Measurements from ENCODE around the gene RPL38.
A peak's percentile ranks its signal among the peaks of the same experiment; 100 is the strongest.

Gene RPL38

DNA sequence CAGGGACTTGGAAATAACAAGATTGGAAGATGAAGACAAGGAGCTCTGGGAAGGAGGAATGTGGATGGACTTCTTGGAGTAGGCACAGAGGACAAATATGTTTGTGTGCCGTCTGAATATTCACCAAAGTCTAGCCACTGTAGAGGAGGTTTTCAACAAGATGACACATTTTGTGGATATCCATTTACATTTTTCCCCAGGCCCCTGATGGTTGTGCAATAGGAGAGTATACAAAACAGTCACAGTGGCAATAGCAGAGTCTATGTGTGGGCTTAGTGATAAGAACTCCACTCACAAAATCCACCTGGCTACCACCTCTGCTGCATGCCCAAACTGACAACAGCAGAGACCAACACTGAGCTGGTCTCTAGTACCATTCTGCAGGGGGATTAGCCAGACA, 32.6 kb upstream of the RPL38 start:
- no peaks in the 10 kb centered on the region for H3K4me1 ChIP-seq (ENCODE audit: insufficient read depth, low read length)
- H3K79me2 ChIP-seq (ENCODE audit: insufficient read depth, low read length): no peaks in the 10 kb centered on the region
- DNase-seq (no peak), ATAC-seq (ENCODE audit: insufficient read depth, low read depth) (no peak)
- TF ChIP-seq, protein P1, sequence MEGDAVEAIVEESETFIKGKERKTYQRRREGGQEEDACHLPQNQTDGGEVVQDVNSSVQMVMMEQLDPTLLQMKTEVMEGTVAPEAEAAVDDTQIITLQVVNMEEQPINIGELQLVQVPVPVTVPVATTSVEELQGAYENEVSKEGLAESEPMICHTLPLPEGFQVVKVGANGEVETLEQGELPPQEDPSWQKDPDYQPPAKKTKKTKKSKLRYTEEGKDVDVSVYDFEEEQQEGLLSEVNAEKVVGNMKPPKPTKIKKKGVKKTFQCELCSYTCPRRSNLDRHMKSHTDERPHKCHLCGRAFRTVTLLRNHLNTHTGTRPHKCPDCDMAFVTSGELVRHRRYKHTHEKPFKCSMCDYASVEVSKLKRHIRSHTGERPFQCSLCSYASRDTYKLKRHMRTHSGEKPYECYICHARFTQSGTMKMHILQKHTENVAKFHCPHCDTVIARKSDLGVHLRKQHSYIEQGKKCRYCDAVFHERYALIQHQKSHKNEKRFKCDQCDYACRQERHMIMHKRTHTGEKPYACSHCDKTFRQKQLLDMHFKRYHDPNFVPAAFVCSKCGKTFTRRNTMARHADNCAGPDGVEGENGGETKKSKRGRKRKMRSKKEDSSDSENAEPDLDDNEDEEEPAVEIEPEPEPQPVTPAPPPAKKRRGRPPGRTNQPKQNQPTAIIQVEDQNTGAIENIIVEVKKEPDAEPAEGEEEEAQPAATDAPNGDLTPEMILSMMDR (IDR thresholded peaks at IDR 0.05; ENCODE audit: borderline replicate concordance, extremely low read depth, low read length, poor library complexity, severe bottlenecking): no peak
- no peak for TF ChIP-seq EZH2 (IDR thresholded peaks at IDR 0.05; ENCODE audit: borderline replicate concordance, low read depth, low read length, severe bottlenecking)
- peaks cover 23% of the 10 kb centered on the region for H3K27me3 ChIP-seq (ENCODE audit: insufficient read depth, low read length, poor library complexity)
- no peak overlapping the region for H3K27ac ChIP-seq (ENCODE audit: low read length)
- no peak overlapping the region for H2AFZ ChIP-seq (ENCODE audit: low read depth, low read length)
- no peak overlapping the region for H3K4me3 ChIP-seq (ENCODE audit: low read depth in 1 of 2, low read length in 2 of 2)
- H4K20me1 ChIP-seq (ENCODE audit: insufficient read depth, low read length): no peaks in the 10 kb centered on the region
- no peak overlapping the region for H3K4me2 ChIP-seq (ENCODE audit: insufficient read depth, low read length)
- H3K9ac ChIP-seq (ENCODE audit: low read depth, low read length): no peak overlapping the region
- no peaks in the 10 kb centered on the region for H3K9me3 ChIP-seq (ENCODE audit: insufficient read depth, low read length, severe bottlenecking)
- H3K36me3 ChIP-seq (ENCODE audit: insufficient read depth, low read length): no peaks in the 10 kb centered on the region

DNA sequence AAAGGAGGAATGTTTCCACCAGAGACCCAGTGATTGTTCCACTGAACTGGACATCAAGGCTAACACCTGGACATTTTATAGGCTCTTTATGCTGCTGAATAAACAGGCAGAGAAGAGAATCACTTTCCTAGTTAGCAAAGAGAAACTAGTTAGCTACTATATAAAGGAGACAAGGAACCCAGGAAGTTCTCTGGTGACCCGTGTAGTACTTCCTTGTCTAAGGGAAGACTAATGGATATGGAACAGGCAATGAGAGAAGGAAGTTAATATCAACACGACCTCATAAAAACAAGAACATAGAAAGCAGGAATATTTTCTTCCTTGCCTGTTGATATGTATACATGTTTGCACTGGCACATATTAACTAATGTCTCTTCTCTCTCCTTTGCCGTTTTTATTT, 30.8 kb upstream of the RPL38 start:
- H3K9ac ChIP-seq (ENCODE audit: low read depth, low read length): no peak overlapping the region
- no peaks in the 10 kb centered on the region for H3K79me2 ChIP-seq (ENCODE audit: insufficient read depth, low read length)
- no peaks in the 10 kb centered on the region for H3K9me3 ChIP-seq (ENCODE audit: insufficient read depth, low read length, severe bottlenecking)
- H2AFZ ChIP-seq (ENCODE audit: low read depth, low read length): no peak overlapping the region
- no peak overlapping the region for H3K4me3 ChIP-seq (ENCODE audit: low read depth in 1 of 2, low read length in 2 of 2)
- H3K36me3 ChIP-seq (ENCODE audit: insufficient read depth, low read length): no peaks in the 10 kb centered on the region
- H3K27me3 ChIP-seq (ENCODE audit: insufficient read depth, low read length, poor library complexity): peaks cover 17% of the 10 kb centered on the region
- no peak for ATAC-seq (ENCODE audit: insufficient read depth, low read depth)
- H3K4me1 ChIP-seq (ENCODE audit: insufficient read depth, low read length): no peaks in the 10 kb centered on the region
- TF ChIP-seq EZH2 (IDR thresholded peaks at IDR 0.05; ENCODE audit: borderline replicate concordance, low read depth, low read length, severe bottlenecking): no peak
- TF ChIP-seq, protein P1 (IDR thresholded peaks at IDR 0.05; ENCODE audit: borderline replicate concordance, extremely low read depth, low read length, poor library complexity, severe bottlenecking): no peak
- H4K20me1 ChIP-seq (ENCODE audit: insufficient read depth, low read length): no peaks in the 10 kb centered on the region
- H3K4me2 ChIP-seq (ENCODE audit: insufficient read depth, low read length): no peak overlapping the region
- H3K27ac ChIP-seq (ENCODE audit: low read length): no peak overlapping the region
- DNase-seq: no peak

DNA sequence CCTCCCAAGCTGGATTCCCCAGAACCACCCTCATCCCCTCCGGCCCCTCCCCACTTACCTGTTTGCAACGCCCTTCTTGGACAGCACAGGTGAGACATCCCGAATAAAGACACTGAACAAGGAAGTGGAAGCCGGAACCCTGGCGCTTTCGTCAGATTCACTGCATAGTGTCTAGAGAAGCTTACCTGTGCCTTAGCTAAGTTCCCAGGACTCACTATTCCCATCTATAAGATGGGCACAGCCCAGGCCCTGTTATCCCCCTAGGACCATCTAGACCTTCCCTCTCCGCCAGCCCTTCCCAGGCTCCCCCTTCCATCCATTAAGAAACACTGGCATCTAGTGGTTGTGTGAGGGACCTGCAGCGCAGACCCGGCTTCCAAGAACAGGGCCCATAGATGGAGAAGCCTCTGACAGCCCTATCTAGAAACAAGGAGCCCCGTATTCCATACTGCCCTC, 26.9 kb upstream of the RPL38 start:
- H3K27me3 ChIP-seq (ENCODE audit: insufficient read depth, low read length, poor library complexity): peaks cover 24% of the 10 kb centered on the region
- DNase-seq: peak; percentile 63
- ATAC-seq (ENCODE audit: insufficient read depth, low read depth): peak; percentile 87

More for the DNA sequence above, 26.9 kb upstream of the RPL38 start:
- H3K4me3 ChIP-seq (ENCODE audit: low read depth in 1 of 2, low read length in 2 of 2): no peak overlapping the region
- no peak overlapping the region for H3K4me2 ChIP-seq (ENCODE audit: insufficient read depth, low read length)
- no peaks in the 10 kb centered on the region for H4K20me1 ChIP-seq (ENCODE audit: insufficient read depth, low read length)
- no peak overlapping the region for H3K27ac ChIP-seq (ENCODE audit: low read length)
- H3K4me1 ChIP-seq (ENCODE audit: insufficient read depth, low read length): no peaks in the 10 kb centered on the region
- H3K36me3 ChIP-seq (ENCODE audit: insufficient read depth, low read length): no peaks in the 10 kb centered on the region
- no peak overlapping the region for H2AFZ ChIP-seq (ENCODE audit: low read depth, low read length)
- H3K9me3 ChIP-seq (ENCODE audit: insufficient read depth, low read length, severe bottlenecking): no peaks in the 10 kb centered on the region
- no peaks in the 10 kb centered on the region for H3K79me2 ChIP-seq (ENCODE audit: insufficient read depth, low read length)
- no peak overlapping the region for H3K9ac ChIP-seq (ENCODE audit: low read depth, low read length)
- TF ChIP-seq EZH2 (IDR thresholded peaks at IDR 0.05; ENCODE audit: borderline replicate concordance, low read depth, low read length, severe bottlenecking): no peak
- TF ChIP-seq, protein P1 (IDR thresholded peaks at IDR 0.05; ENCODE audit: borderline replicate concordance, extremely low read depth, low read length, poor library complexity, severe bottlenecking): peak; percentile 93
